Measurements from ENCODE around the gene VPS13C. TPM values are rescaled to one million over a fixed set of nuclear protein-coding genes. Genes with fewer than 3 reads are reported as not detected.

VPS13C gene
- total and polyA plus RNA-seq, 2 experiments from 2014 or later, result 10.2 to 20.5 TPM

- TF ChIP-seq CTCF (conservative IDR thresholded peaks at IDR 0.05; ENCODE audit: low read depth in 2 of 2), result no peak
- TF ChIP-seq CREB1 (CRISPR knock-in tag; IDR thresholded peaks at IDR 0.05; ENCODE audit: low read depth), result no peak
- no peak for TF ChIP-seq POLR2AphosphoS5 (IDR thresholded peaks at IDR 0.05; ENCODE audit: low read depth)
- no peak for TF ChIP-seq JUNB (IDR thresholded peaks at IDR 0.05; ENCODE audit: unreplicated experiment)
- TF ChIP-seq ZNF114 (CRISPR knock-in tag; IDR thresholded peaks at IDR 0.05), result no peak
- TF ChIP-seq EZH2 (IDR thresholded peaks at IDR 0.05; ENCODE audit: low read depth, unreplicated experiment), result no peak
- TF ChIP-seq EZH2phosphoT487 (IDR thresholded peaks at IDR 0.05; ENCODE audit: unreplicated experiment), result no peak
These were observed 130.8 kb downstream of the VPS13C start for GRCh38 chr15:61929452-61929851.

GRCh38 chr15:61923173-61923572 is 137.1 kb downstream of the VPS13C start:
- H3K9me2 ChIP-seq (ENCODE audit: insufficient read depth), result no peaks in the 10 kb centered on the region
- no peak overlapping the region for H3K4me2 ChIP-seq
- H4K20me1 ChIP-seq (replicated peaks; ENCODE audit: insufficient read depth), result no peaks in the 10 kb centered on the region; the same call in none of the 2 replicates
- H3K36me3 Mint-ChIP-seq (ENCODE audit: low read depth), result no peaks in the 10 kb centered on the region
- no peaks in the 10 kb centered on the region for H3K79me2 ChIP-seq (replicated peaks; ENCODE audit: insufficient read depth)
- H3K4me3 Mint-ChIP-seq, result no peak overlapping the region
- DNase-seq (ENCODE audit: low spot score) (no peak), ATAC-seq (no peak)
- H2AFZ ChIP-seq, result no peak overlapping the region
- no peaks in the 10 kb centered on the region for H3K4me1 Mint-ChIP-seq
- H3K36me3 ChIP-seq (ENCODE audit: insufficient read depth), result no peaks in the 10 kb centered on the region
- H3K9me3 Mint-ChIP-seq, result no peaks in the 10 kb centered on the region
- no peak overlapping the region for H3K4me3 ChIP-seq
- H3F3A ChIP-seq (replicated peaks; ENCODE audit: low read depth), result no peaks in the 10 kb centered on the region
- H3K27me3 Mint-ChIP-seq (ENCODE audit: insufficient read depth, low read depth, poor library complexity), result no peaks in the 10 kb centered on the region
- no peak overlapping the region for H3K27ac Mint-ChIP-seq
- no peaks in the 10 kb centered on the region for H3K27me3 ChIP-seq (ENCODE audit: insufficient read depth)
- no peaks in the 10 kb centered on the region for H3K4me1 ChIP-seq (ENCODE audit: insufficient read depth)
- no peak overlapping the region for H3K27ac ChIP-seq (ENCODE audit: low read depth)
- no peak for TF ChIP-seq JUNB (IDR thresholded peaks at IDR 0.05; ENCODE audit: unreplicated experiment)
- TF ChIP-seq STAT1 (IDR thresholded peaks at IDR 0.05; ENCODE audit: unreplicated experiment), result no peak
- TF ChIP-seq NANOG (IDR thresholded peaks at IDR 0.05; ENCODE audit: borderline replicate concordance), result no peak
- TF ChIP-seq ZNF114 (CRISPR knock-in tag; IDR thresholded peaks at IDR 0.05), result no peak
- no peak for TF ChIP-seq EZH2 (IDR thresholded peaks at IDR 0.05; ENCODE audit: low read depth, unreplicated experiment)
- no peak for TF ChIP-seq REST (IDR thresholded peaks at IDR 0.05; ENCODE audit: unreplicated experiment)
- no peak for TF ChIP-seq ETS1 (IDR thresholded peaks at IDR 0.05)
- no peak for TF ChIP-seq CTCF (conservative IDR thresholded peaks at IDR 0.05; ENCODE audit: low read depth in 2 of 2)
- TF ChIP-seq CREB1 (CRISPR knock-in tag; IDR thresholded peaks at IDR 0.05; ENCODE audit: low read depth), result no peak
- TF ChIP-seq ZNF331 (CRISPR knock-in tag; IDR thresholded peaks at IDR 0.05; ENCODE audit: low read depth), result no peak
- TF ChIP-seq POLR2AphosphoS5 (IDR thresholded peaks at IDR 0.05; ENCODE audit: low read depth), result no peak

More at GRCh38 chr15:61929452-61929851, 130.8 kb downstream of the VPS13C start:
- no peaks in the 10 kb centered on the region for H3F3A ChIP-seq (replicated peaks; ENCODE audit: low read depth)
- Mint-ChIP-seq H3K4me1 (no peaks in the 10 kb centered on the region), H3K27me3 (ENCODE audit: insufficient read depth, low read depth, poor library complexity) (peaks cover 2% of the 10 kb centered on the region), H3K4me3 (no peak overlapping the region), H3K27ac (no peak overlapping the region), H3K36me3 (ENCODE audit: low read depth) (no peaks in the 10 kb centered on the region), H3K9me3 (no peaks in the 10 kb centered on the region)
- no peaks in the 10 kb centered on the region; the same call in 1 of the 2 replicates for H4K20me1 ChIP-seq (replicated peaks; ENCODE audit: insufficient read depth)
- H2AFZ ChIP-seq, result no peak overlapping the region
- no peak overlapping the region for H3K4me2 ChIP-seq
- ATAC-seq (no peak), DNase-seq (ENCODE audit: low spot score) (no peak)
- H3K4me1 ChIP-seq (ENCODE audit: insufficient read depth), result no peaks in the 10 kb centered on the region
- no peaks in the 10 kb centered on the region for H3K9me2 ChIP-seq (ENCODE audit: insufficient read depth)
- no peak overlapping the region for H3K4me3 ChIP-seq
- H3K36me3 ChIP-seq (ENCODE audit: insufficient read depth), result no peaks in the 10 kb centered on the region
- H3K27ac ChIP-seq (ENCODE audit: low read depth), result no peak overlapping the region
- H3K79me2 ChIP-seq (replicated peaks; ENCODE audit: insufficient read depth), result no peaks in the 10 kb centered on the region
- no peaks in the 10 kb centered on the region for H3K27me3 ChIP-seq (ENCODE audit: insufficient read depth)

All from GM23338 (cell line).